GM12878 (cell line): ENCODE measurements around the gene NTM. TPM values are rescaled to one million over a fixed set of nuclear protein-coding genes. Genes with fewer than 3 reads are reported as not detected.

Experiments
- ASH2L ChIP-seq: fragments of 300-600, 200-600 bp; sonication (generic); IDR thresholded peaks from 2 replicates; pipeline ENCODE4 v1.6.1; 2017; ENCODE audit warnings: low read depth, mild to moderate bottlenecking, borderline replicate concordance
- ATF7 ChIP-seq: fragments of 450-650 bp; IDR thresholded peaks from 2 replicates; pipeline ENCODE4 v1.6.1; 2016; ENCODE audit warnings: low read depth, mild to moderate bottlenecking
- IKZF1 ChIP-seq: fragments of 450-650 bp; conservative IDR thresholded peaks from 2 replicates; pipeline ENCODE4 v1.6.1; 2017; ENCODE audit warnings: antibody characterized with exemption, mild to moderate bottlenecking
- IKZF2 ChIP-seq, 2 experiments: fragments of 450-650 bp; IDR thresholded peaks; 2 replicates each; pipeline ENCODE4 v1.6.1; 2017; ENCODE audit warnings: mild to moderate bottlenecking in 2 of 2, moderate library complexity in 2 of 2
- JUND ChIP-seq: IDR thresholded peaks from 2 replicates; pipeline ENCODE4 v1.6.1; 2012; ENCODE audit warnings: low read depth, mild to moderate bottlenecking, low read length, improper control_type of control experiment, moderate library complexity
- KDM1A ChIP-seq: fragments of 200-600 bp; sonication (generic); IDR thresholded peaks from 2 replicates; pipeline ENCODE4 v1.6.1; 2016; ENCODE audit warnings: borderline replicate concordance
- KLF5 ChIP-seq: fragments of 450-650 bp; IDR thresholded peaks from 2 replicates; pipeline ENCODE4 v1.6.1; 2014; ENCODE audit warnings: mild to moderate bottlenecking; ENCODE audit not compliant: partially characterized antibody
- MTA3 ChIP-seq: IDR thresholded peaks from 2 replicates; pipeline ENCODE4 v1.6.1; 2012; ENCODE audit warnings: low read length, inconsistent platforms, borderline replicate concordance
- NFXL1 ChIP-seq: fragments of 450-650 bp; IDR thresholded peaks from 2 replicates; pipeline ENCODE4 v1.6.1; 2017; ENCODE audit warnings: antibody characterized with exemption, mild to moderate bottlenecking, borderline replicate concordance
- NFYA ChIP-seq: IDR thresholded peaks from 2 replicates; pipeline ENCODE4 v1.6.1; 2011; ENCODE audit warnings: low read depth, mild to moderate bottlenecking, low read length, improper control_type of control experiment, borderline replicate concordance
- NR2F1 ChIP-seq: fragments of 450-650 bp; conservative IDR thresholded peaks from 2 replicates; pipeline ENCODE4 v1.6.1; 2017; ENCODE audit warnings: mild to moderate bottlenecking
- RB1 ChIP-seq: fragments of 450-650 bp; formaldehyde crosslinking; IDR thresholded peaks from 2 replicates; pipeline ENCODE4 v1.6.1; 2017; ENCODE audit warnings: mild to moderate bottlenecking, borderline replicate concordance
- RBBP5 ChIP-seq: fragments of 200-600 bp; sonication (generic); conservative IDR thresholded peaks from 2 replicates; pipeline ENCODE4 v1.6.1; 2016
- RCOR1 ChIP-seq: conservative IDR thresholded peaks from 2 replicates; pipeline ENCODE4 v1.6.1; 2012; ENCODE audit warnings: low read depth, low read length, improper control_type of control experiment
- RELA ChIP-seq: fragments of 450-650 bp; IDR thresholded peaks from 2 replicates; pipeline ENCODE4 v1.8.0; 2014; ENCODE audit warnings: borderline replicate concordance; ENCODE audit not compliant: partially characterized antibody
- SMAD5 ChIP-seq: IDR thresholded peaks from 2 replicates; pipeline ENCODE4 v1.6.1; 2016; ENCODE audit warnings: antibody characterized with exemption, low read depth
- STAT3 ChIP-seq: IDR thresholded peaks from 2 replicates; pipeline ENCODE4 v1.6.1; 2011; ENCODE audit warnings: low read depth, low read length, improper control_type of control experiment
- TCF3 ChIP-seq: IDR thresholded peaks from 2 replicates; pipeline ENCODE4 v1.6.1; 2012; ENCODE audit warnings: low read depth, mild to moderate bottlenecking, low read length, borderline replicate concordance; ENCODE audit not compliant: insufficient read depth
- ZNF24 ChIP-seq: fragments of 450-650 bp; IDR thresholded peaks from 2 replicates; pipeline ENCODE4 v1.6.1; 2017; ENCODE audit warnings: antibody characterized with exemption, mild to moderate bottlenecking
- polyA plus RNA-seq, 11 experiments: library from polyadenylated mRNA; depleted of rRNA in 4 of 11; unstranded in 6 of 11; stranded (reverse) in 5 of 11; fragments of >200 nt; fragmentation: Nextera tagmentation in 4 of 11; fragmentation: Illumina TruSeq in 1 of 11; extraction: Ambion mirVana in 4 of 11; extraction: Trizol in 1 of 11; gene quantifications; 1 replicate in 1 of 11; 2 replicates in 10 of 11; pipeline versions ENCODE4 v1.2.1 to v1.2.3, GENCODE V29; 2011 to 2016; ENCODE audit warnings: inconsistent platforms in 2 of 11, missing spikeins in 2 of 11, low read depth in 1 of 11
- total RNA-seq, 4 experiments: library from RNA; depleted of rRNA in 3 of 4; stranded (reverse); fragments of >200 nt in 3 of 4; fragmentation: Illumina TruSeq in 1 of 4; extraction: Trizol in 1 of 4; gene quantifications; 2 replicates each; pipeline versions ENCODE4 v1.2.1 to v1.2.3, GENCODE V29; 2013 to 2021
- TF ChIP-seq, protein P1 (sequence below): fragments of 450-650 bp; IDR thresholded peaks from 2 replicates; pipeline ENCODE4 v1.6.1; 2014; ENCODE audit warnings: mild to moderate bottlenecking
- TF ChIP-seq, protein P2 (sequence below): IDR thresholded peaks from 2 replicates; pipeline ENCODE4 v1.6.1; 2011; ENCODE audit warnings: borderline replicate concordance, low read depth, mild to moderate bottlenecking, moderate library complexity, mixed read lengths, low read length; ENCODE audit not compliant: insufficient read depth; ENCODE audit errors: extremely low read length
- TF ChIP-seq, protein P3 (sequence below): IDR thresholded peaks from 2 replicates; pipeline ENCODE4 v1.6.1; 2012; ENCODE audit warnings: low read depth, low read length, improper control_type of control experiment
- TF ChIP-seq, protein P4 (sequence below): IDR thresholded peaks from 2 replicates; pipeline ENCODE4 v1.6.1; 2012; ENCODE audit warnings: low read depth, low read length, improper control_type of control experiment
- TF ChIP-seq, protein P5 (sequence below): IDR thresholded peaks from 2 replicates; pipeline ENCODE4 v1.6.1; 2011; ENCODE audit warnings: low read depth, mild to moderate bottlenecking, low read length, moderate library complexity, borderline replicate concordance; ENCODE audit errors: extremely low read depth
- TF ChIP-seq, protein P6 (sequence below): fragments of 450-650 bp; formaldehyde crosslinking; IDR thresholded peaks from 2 replicates; pipeline ENCODE4 v1.4.0; 2020; ENCODE audit warnings: mild to moderate bottlenecking, moderate library complexity

NTM gene
- total and polyA plus RNA-seq, 10 of the 15 experiments (the other 5 are each of a cell fraction or from before 2014, with no cell fraction given) = not detected

DNA sequence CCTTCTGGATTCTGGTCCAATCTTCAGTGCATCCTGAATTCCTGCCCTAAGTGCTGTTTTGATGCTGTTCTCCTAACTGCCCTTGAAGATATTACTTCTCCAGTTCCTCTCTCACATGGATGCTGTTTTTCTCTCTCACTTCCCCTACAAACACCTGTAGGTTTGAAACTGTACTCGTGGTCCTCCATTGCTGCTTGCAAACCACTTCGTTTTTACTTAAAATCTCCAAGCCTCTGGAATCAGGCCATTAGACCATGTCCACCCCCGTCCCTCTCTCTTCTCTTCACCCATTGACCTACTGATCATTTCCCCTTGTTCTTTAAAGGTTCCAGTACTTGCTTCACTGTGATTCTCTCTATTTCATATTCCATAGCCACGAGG is 988.1 kb downstream of the NTM start (continued):
- TF ChIP-seq NFXL1 = no peak
- TF ChIP-seq KLF5 = no peak
- TF ChIP-seq JUND = no peak
- TF ChIP-seq SMAD5 = no peak
- TF ChIP-seq MTA3 = peak; percentile 26; the same call in 1 of the 2 replicates
- TF ChIP-seq STAT3 = 0 out of 2 replicates have a peak, but pooled peaks have one; percentile 1
- TF ChIP-seq, protein P1, sequence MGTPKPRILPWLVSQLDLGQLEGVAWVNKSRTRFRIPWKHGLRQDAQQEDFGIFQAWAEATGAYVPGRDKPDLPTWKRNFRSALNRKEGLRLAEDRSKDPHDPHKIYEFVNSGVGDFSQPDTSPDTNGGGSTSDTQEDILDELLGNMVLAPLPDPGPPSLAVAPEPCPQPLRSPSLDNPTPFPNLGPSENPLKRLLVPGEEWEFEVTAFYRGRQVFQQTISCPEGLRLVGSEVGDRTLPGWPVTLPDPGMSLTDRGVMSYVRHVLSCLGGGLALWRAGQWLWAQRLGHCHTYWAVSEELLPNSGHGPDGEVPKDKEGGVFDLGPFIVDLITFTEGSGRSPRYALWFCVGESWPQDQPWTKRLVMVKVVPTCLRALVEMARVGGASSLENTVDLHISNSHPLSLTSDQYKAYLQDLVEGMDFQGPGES = no peak
- TF ChIP-seq, protein P2, sequence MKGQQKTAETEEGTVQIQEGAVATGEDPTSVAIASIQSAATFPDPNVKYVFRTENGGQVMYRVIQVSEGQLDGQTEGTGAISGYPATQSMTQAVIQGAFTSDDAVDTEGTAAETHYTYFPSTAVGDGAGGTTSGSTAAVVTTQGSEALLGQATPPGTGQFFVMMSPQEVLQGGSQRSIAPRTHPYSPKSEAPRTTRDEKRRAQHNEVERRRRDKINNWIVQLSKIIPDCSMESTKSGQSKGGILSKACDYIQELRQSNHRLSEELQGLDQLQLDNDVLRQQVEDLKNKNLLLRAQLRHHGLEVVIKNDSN = no peak
- TF ChIP-seq, protein P3, sequence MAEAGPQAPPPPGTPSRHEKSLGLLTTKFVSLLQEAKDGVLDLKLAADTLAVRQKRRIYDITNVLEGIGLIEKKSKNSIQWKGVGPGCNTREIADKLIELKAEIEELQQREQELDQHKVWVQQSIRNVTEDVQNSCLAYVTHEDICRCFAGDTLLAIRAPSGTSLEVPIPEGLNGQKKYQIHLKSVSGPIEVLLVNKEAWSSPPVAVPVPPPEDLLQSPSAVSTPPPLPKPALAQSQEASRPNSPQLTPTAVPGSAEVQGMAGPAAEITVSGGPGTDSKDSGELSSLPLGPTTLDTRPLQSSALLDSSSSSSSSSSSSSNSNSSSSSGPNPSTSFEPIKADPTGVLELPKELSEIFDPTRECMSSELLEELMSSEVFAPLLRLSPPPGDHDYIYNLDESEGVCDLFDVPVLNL = no peak
- TF ChIP-seq ZNF24 = no peak
- TF ChIP-seq RELA = no peak
- TF ChIP-seq, protein P4, sequence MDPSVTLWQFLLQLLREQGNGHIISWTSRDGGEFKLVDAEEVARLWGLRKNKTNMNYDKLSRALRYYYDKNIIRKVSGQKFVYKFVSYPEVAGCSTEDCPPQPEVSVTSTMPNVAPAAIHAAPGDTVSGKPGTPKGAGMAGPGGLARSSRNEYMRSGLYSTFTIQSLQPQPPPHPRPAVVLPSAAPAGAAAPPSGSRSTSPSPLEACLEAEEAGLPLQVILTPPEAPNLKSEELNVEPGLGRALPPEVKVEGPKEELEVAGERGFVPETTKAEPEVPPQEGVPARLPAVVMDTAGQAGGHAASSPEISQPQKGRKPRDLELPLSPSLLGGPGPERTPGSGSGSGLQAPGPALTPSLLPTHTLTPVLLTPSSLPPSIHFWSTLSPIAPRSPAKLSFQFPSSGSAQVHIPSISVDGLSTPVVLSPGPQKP = no peak
- TF ChIP-seq NFYA = no peak
- TF ChIP-seq, protein P5, sequence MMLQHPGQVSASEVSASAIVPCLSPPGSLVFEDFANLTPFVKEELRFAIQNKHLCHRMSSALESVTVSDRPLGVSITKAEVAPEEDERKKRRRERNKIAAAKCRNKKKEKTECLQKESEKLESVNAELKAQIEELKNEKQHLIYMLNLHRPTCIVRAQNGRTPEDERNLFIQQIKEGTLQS = no peak
- no peak for TF ChIP-seq ATF7
- TF ChIP-seq RB1 = no peak
- no peak for TF ChIP-seq ASH2L
- peak; percentile 85 to 86 for TF ChIP-seq IKZF2 (IDR thresholded peaks at IDR 0.05)
- no peak for TF ChIP-seq NR2F1
- no peak for TF ChIP-seq KDM1A
- TF ChIP-seq, protein P6, sequence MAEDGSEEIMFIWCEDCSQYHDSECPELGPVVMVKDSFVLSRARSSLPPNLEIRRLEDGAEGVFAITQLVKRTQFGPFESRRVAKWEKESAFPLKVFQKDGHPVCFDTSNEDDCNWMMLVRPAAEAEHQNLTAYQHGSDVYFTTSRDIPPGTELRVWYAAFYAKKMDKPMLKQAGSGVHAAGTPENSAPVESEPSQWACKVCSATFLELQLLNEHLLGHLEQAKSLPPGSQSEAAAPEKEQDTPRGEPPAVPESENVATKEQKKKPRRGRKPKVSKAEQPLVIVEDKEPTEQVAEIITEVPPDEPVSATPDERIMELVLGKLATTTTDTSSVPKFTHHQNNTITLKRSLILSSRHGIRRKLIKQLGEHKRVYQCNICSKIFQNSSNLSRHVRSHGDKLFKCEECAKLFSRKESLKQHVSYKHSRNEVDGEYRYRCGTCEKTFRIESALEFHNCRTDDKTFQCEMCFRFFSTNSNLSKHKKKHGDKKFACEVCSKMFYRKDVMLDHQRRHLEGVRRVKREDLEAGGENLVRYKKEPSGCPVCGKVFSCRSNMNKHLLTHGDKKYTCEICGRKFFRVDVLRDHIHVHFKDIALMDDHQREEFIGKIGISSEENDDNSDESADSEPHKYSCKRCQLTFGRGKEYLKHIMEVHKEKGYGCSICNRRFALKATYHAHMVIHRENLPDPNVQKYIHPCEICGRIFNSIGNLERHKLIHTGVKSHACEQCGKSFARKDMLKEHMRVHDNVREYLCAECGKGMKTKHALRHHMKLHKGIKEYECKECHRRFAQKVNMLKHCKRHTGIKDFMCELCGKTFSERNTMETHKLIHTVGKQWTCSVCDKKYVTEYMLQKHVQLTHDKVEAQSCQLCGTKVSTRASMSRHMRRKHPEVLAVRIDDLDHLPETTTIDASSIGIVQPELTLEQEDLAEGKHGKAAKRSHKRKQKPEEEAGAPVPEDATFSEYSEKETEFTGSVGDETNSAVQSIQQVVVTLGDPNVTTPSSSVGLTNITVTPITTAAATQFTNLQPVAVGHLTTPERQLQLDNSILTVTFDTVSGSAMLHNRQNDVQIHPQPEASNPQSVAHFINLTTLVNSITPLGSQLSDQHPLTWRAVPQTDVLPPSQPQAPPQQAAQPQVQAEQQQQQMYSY (CRISPR knock-in tag) = no peak
- TF ChIP-seq IKZF1 = peak; percentile 90
- no peak for TF ChIP-seq RBBP5
- TF ChIP-seq RCOR1 = no peak
- no peak; the same call in 1 of the 2 replicates for TF ChIP-seq TCF3
